ENCODE measurements around the gene ANXA6.

The ANXA6 gene

DNA sequence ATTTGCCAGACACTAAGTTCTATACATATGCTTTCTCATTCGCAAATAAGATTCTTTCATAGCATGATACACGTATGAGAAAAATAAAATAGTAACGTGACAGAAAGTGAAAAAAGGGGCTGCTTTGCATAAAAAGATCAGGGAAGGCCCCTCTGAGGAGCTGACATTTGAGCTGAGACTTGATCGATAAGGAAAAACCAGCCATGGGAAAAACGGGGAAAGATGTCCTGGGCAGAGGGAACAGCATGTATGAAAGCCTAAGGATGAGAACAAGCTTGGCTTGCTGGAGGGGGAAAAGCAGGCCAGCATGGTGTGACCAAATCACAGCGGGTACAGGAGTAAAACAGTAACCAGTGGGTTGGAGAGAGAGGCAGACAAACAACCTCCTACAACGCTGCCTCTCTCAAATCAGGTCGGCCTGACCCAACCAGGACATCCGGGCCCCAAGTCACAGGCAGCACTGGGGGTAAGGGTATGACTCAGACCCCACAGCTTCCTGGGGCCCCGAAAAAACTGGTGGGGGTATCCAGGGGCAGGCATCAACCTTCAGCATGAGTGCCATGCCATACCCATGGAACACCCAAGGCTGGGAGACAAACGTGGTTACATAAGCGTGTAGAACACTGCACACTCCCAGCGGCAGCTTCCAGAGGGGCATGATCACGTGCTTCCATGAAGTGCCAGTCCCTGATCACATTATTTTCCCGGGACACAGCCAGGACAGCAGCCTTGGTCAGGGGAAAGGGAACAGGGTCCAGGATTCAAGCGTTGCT, 78.9 kb downstream of the ANXA6 start:
- no peak for DNase-seq

DNA sequence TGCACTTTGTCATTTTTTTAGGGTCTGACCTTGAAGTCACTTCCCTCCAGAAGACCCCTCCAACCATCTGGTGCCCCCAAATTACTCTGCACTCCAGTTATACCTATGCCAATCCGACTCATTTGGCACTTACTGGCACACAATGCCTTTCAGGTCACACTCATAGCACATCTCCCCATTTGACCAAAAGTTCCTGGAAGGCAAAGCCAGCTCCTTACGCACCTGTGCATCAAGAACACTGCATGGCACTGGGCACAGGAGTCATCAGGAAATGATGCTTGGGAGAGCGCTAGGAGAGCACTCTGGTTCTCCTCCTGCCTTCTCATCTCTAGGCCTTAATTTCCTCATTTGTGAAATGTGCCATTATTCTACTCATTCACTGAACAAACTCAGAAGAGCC, 79.6 kb downstream of the ANXA6 start:
- DNase-seq: no peak

- no peak for DNase-seq
Measured at GRCh38 chr5:151077419-151077818, 80.2 kb downstream of the ANXA6 start.

GRCh38 chr5:151076616-151077015, 81.0 kb downstream of the ANXA6 start:
- DNase-seq: no peak

- no peak for DNase-seq
Measured at GRCh38 chr5:151075698-151076331, 81.8 kb downstream of the ANXA6 start.

- no peak for DNase-seq
Measured at GRCh38 chr5:151074557-151074956, 83.0 kb downstream of the ANXA6 start.

GRCh38 chr5:151073280-151073679, 84.3 kb downstream of the ANXA6 start:
- DNase-seq: no peak

- DNase-seq: no peak
Measured at GRCh38 chr5:151072630-151073025, 85.0 kb downstream of the ANXA6 start.

DNA sequence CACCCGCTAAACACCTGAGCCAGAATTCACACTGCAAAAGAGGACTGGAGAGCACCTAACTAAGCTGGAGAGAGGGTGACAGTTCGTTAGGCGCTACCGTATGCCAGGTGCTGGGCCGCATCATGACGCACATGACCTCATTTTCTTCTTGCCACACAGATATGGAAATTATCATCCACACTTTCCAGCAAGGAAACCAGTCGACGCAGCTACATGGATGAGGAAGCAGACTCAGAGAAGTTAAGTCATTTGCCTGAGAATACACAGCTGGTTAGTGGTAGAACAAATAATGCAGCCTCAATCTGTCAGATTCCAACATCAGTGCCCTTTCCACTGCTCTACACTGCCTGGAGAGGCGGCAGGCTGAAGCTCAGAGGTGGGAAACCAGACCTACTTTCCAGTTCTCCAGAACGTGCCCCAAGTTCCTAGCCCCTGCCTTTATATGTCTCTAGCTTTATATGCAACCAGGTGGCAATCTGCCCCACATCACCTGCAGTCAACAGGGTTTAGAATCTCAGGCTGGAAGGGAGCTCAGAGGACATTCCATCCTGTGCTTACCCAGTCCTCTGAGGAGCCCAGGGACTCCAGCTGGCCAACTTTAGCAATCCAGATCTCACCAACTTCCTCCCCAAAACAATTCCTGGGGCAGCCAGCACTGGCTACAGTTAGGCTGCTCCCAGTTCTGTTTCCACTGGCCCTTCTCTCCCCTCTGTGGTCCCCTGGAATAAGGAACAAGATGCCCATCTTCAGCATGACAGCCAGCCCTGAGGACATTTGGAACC, 85.5 kb downstream of the ANXA6 start:
- DNase-seq: no peak

GRCh38 chr5:151071021-151071420, 86.6 kb downstream of the ANXA6 start:
- no peak for DNase-seq

DNA sequence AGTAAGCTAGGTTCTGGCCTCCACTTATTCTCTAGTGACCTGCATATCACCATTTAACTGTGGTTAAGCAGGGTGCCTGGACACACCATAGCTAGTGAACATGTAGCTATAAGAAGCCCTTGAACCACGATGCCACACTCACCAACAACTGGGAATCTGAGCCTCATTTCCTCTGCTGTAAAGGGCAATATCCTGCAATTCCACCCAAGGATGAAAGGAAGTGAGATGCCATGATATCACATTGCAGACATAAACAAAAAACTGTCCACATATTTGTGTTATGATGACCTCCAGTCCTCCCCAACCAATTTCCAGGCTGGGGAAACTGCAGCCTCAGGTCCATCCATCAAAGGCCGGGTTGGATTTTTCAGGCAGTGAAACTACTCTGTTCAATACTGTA, 87.1 kb downstream of the ANXA6 start:
- no peak for DNase-seq

DNA sequence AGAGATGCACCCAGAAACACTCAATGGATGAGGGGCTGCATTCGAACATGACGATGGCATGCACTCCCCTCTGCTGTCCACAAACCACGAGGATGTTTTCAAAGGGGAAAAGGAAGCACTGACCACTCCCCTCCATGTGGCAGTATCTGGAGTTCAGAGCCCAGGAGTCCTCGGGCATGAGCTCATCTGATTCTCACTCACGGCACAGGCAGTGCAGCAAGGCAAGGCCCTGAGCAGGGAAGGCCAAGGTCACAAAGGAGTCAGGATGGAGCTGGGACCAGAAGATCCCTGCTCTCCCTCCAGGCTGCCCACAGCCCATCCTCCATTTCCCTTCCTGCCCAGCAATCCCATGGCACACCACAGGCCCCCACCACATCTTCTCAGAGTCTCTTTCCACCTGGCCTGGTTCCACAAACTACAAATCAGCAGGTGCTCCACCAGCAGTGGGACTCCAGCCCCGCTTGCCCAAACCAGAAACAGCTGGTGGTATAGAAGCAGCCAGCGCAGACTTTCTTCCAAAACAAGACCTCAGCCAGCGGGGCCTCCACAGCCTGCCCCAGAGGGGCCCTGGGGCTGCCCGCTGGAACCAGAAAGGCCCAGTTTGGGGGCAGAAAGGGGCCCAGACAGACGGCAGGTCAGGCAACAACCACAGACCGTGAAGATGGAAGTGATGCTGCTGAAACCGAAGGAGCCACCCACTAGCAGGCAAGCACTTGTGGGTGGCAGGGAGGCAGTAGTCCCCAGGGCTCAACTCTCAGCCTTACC, 89.0 kb downstream of the ANXA6 start:
- DNase-seq: no peak

DNA sequence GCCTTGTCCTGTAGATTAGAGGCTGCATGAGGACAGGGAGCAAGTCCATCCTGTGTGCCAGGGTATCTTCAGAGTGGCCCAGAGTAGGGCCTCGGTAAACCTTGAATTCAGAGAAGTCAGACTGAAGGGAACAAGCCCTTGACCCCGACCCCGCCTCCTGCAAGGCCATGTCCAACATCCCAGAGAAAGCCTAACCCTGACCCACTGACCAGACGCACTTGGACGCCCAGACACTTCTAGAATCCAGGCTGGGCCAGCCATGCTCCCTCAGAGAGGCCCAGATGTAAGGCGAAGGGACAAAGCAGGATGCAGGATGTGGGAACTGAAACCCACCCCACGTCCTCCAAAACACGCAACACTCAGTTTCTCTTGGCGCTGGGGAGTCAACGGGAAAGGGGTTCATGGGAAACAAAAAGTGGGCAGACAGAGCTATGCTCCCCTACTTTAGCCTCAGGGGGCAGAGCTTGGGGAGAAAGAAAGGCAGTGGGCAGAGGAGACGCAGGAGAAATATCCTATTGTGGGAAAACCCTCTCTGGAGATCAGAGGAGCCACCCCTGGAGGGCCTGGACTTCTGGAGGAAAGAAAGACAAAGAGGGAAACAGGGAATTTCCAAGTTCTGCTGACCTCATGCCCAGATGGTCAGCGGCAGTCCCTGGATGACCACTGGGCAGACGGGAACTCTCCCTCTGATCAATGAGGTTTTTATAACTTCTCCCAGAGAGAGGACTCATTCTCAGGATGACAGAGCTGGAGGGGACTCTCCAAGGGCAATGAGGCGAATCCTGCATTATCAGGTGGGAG, 89.7 kb downstream of the ANXA6 start:
- no peak for DNase-seq

- DNase-seq: no peak
Measured at GRCh38 chr5:151066920-151067319, 90.7 kb downstream of the ANXA6 start.

- DNase-seq: no peak
Measured at GRCh38 chr5:151065609-151066008, 92.0 kb downstream of the ANXA6 start.

DNA sequence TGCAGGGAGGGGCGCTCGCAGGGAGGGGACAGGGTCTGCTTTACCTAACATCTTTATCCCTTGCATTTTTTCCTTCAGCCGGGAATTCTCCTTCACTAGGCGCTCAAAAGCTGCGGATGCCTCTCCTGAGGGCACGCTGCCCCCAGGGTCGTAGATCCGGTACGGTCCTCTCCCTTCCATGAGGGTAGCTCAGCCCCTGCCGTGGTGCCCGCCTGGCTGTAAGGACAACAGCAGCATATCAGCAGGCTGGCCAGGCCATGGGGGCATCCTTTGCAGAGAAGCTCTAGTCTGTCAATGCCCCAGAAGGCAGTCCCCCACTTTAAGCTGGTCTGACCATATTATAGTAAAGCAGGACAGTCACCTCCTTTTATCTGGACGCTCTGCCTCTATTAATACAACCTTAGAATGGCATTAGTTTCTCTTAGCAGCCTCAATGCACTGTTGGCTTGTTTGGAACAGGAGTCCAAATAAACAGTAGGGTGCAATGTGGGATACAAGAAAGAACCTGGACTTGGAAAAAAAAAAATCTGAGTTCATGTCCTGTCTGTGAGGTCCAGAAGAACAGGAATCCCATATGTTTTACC, 92.6 kb downstream of the ANXA6 start:
- no peak for DNase-seq

- no peak for DNase-seq
Measured at GRCh38 chr5:151063142-151063989, 94.2 kb downstream of the ANXA6 start.

- DNase-seq: no peak
Measured at GRCh38 chr5:151062405-151063141, 95.0 kb downstream of the ANXA6 start.

- DNase-seq: no peak
Measured at GRCh38 chr5:151060742-151061141, 96.8 kb downstream of the ANXA6 start.

GRCh38 chr5:151058891-151059489, 98.6 kb downstream of the ANXA6 start:
- DNase-seq: no peak

All from SIG-M5 (cell line).